K562 (cell line): ENCODE results near the gene ZKSCAN5. TPM values are rescaled to one million over a fixed set of nuclear protein-coding genes. Genes with fewer than 3 reads are reported as not detected.
A peak's percentile ranks its signal among the peaks of the same experiment; 100 is the strongest.

Experiments used
- CBX1 ChIP-seq: sonication (generic); IDR thresholded peaks from 2 replicates; pipeline ENCODE4 v1.6.1; 2016; ENCODE audit warnings: antibody characterized with exemption, low read depth, mild to moderate bottlenecking
- CBX2 ChIP-seq: fragments of 200-600 bp; sonication (generic); IDR thresholded peaks from one replicate; pipeline ENCODE4 v1.6.1; 2012; ENCODE audit warnings: mild to moderate bottlenecking, low read length, inconsistent platforms; ENCODE audit not compliant: insufficient read depth, poor library complexity, severe bottlenecking
- COPS2 ChIP-seq: fragments of 450-650 bp; conservative IDR thresholded peaks from 2 replicates; pipeline ENCODE4 v1.6.1; 2016; ENCODE audit warnings: mild to moderate bottlenecking, moderate library complexity
- E2F3 ChIP-seq: fragments of 250-450 bp; sonication (Bioruptor Pico); IDR thresholded peaks from 2 replicates; pipeline ENCODE4 v1.4.0; 2020; ENCODE audit warnings: mild to moderate bottlenecking
- ETS2 ChIP-seq: IDR thresholded peaks from 2 replicates; pipeline ENCODE4 v1.6.1; 2016; ENCODE audit warnings: borderline replicate concordance, missing genetic modification characterization, mild to moderate bottlenecking, moderate library complexity, missing compliant biosample characterization; ENCODE audit not compliant: poor library complexity, severe bottlenecking
- HDGF ChIP-seq: fragments of 450-650 bp; IDR thresholded peaks from 2 replicates; pipeline ENCODE4 v1.6.1; 2016
- HMG20A ChIP-seq: fragments of 450-650 bp; formaldehyde crosslinking; conservative IDR thresholded peaks from 2 replicates; pipeline ENCODE4 v1.4.0; 2020; ENCODE audit warnings: mild to moderate bottlenecking, mixed read lengths
- HNRNPH1 ChIP-seq: fragments of 200-400 bp; formaldehyde crosslinking; optimal IDR thresholded peaks from 2 replicates; pipeline ENCODE3; 2017; ENCODE audit warnings: low read depth, mild to moderate bottlenecking, low read length, moderate library complexity
- MCM7 ChIP-seq, 2 experiments: fragments of 450-650 bp; IDR thresholded peaks; 2 replicates each; pipeline ENCODE4 v1.6.1; 2016 to 2018
- MEF2D ChIP-seq: conservative IDR thresholded peaks from 2 replicates; pipeline ENCODE4 v1.6.1; 2016; ENCODE audit warnings: low read depth, missing genetic modification characterization, missing compliant biosample characterization
- MTA2 ChIP-seq: fragments of 450-650 bp; IDR thresholded peaks from 2 replicates; pipeline ENCODE4 v1.6.1; 2016; ENCODE audit warnings: low read depth
- MYNN ChIP-seq, 2 experiments: sonication (generic); formaldehyde crosslinking in 1 of 2; IDR thresholded peaks; 2 replicates each; pipeline versions ENCODE4 v1.5.0 to v1.6.1; 2016 to 2020; ENCODE audit warnings: antibody characterized with exemption in 1 of 2, missing genetic modification reagents in 1 of 2
- PKNOX1 ChIP-seq: fragments of 450-650 bp; IDR thresholded peaks from 2 replicates; pipeline ENCODE4 v1.6.1; 2016
- RNF2 ChIP-seq: sonication (generic); IDR thresholded peaks from 2 replicates; pipeline ENCODE4 v1.6.1; 2016
- SOX6 ChIP-seq: fragments of 450-650 bp; IDR thresholded peaks from 2 replicates; pipeline ENCODE4 v1.6.1; 2014; ENCODE audit warnings: mild to moderate bottlenecking
- TEAD1 ChIP-seq, 2 experiments: fragments of 450-650 bp in 1 of 2; sonication (generic) in 1 of 2; formaldehyde crosslinking; IDR thresholded peaks; 2 replicates each; pipeline versions ENCODE4 v1.4.0 to v1.8.0; 2020 to 2022; ENCODE audit warnings: mild to moderate bottlenecking in 2 of 2, missing genetic modification reagents in 1 of 2
- TRIM25 ChIP-seq: fragments of 450-650 bp; IDR thresholded peaks from 2 replicates; pipeline ENCODE4 v1.7.0; 2016; ENCODE audit warnings: borderline replicate concordance
- ZNF12 ChIP-seq: sonication (generic); formaldehyde crosslinking; IDR thresholded peaks from 2 replicates; pipeline ENCODE4 v1.4.0; 2020; ENCODE audit warnings: mild to moderate bottlenecking, missing genetic modification reagents
- ZNF316 ChIP-seq: fragments of 450-650 bp; IDR thresholded peaks from 2 replicates; pipeline ENCODE4 v1.6.1; 2016
- ZNF655 ChIP-seq: fragments of 250-450 bp; sonication (Bioruptor Pico); IDR thresholded peaks from 2 replicates; pipeline ENCODE4 v1.5.0; 2021
- ZNF707 ChIP-seq: fragments of 250-450 bp; sonication (Bioruptor Pico); conservative IDR thresholded peaks from 2 replicates; pipeline ENCODE4 v1.8.0; 2022; ENCODE audit warnings: inconsistent platforms, mild to moderate bottlenecking, moderate library complexity
- ZNF830 ChIP-seq: fragments of 250-450 bp; sonication (Bioruptor Pico); IDR thresholded peaks from 2 replicates; pipeline ENCODE4 v1.5.0; 2021; ENCODE audit warnings: mild to moderate bottlenecking
- polyA plus RNA-seq, 8 experiments: library from polyadenylated mRNA; depleted of rRNA in 4 of 8; stranded (reverse) in 5 of 8; unstranded in 3 of 8; fragments of >200 nt; fragmentation: Nextera tagmentation in 2 of 8; fragmentation: Illumina TruSeq in 1 of 8; extraction: Ambion mirVana in 2 of 8; extraction: Trizol in 1 of 8; gene quantifications; 2 replicates each; pipeline versions ENCODE4 v1.2.1 to v1.2.3, GENCODE V29; 2011 to 2014; ENCODE audit warnings: inconsistent platforms in 1 of 8, missing spikeins in 1 of 8
- total RNA-seq, 7 experiments: library from RNA; depleted of rRNA in 6 of 7; stranded (reverse); fragments of >200 nt in 6 of 7; fragmentation: Illumina TruSeq in 2 of 7; extraction: Trizol in 2 of 7; gene quantifications; 2 replicates each; pipeline versions ENCODE4 v1.2.1 to v1.2.3, GENCODE V29; 2011 to 2021; ENCODE audit warnings: low replicate concordance in 1 of 7
- TF ChIP-seq, protein P1 (sequence below): sonication (generic); formaldehyde crosslinking; IDR thresholded peaks from 2 replicates; pipeline ENCODE4 v1.8.0; 2022; ENCODE audit warnings: mild to moderate bottlenecking, missing genetic modification reagents

Gene ZKSCAN5
- total and polyA plus RNA-seq, 9 of the 15 experiments (the other 6 are each of a cell fraction or from before 2014, with no cell fraction given): 4.2 to 19.0 (median 15.0) TPM

GRCh38 chr7:99472561-99473314 lies 31.7 kb upstream of the ZKSCAN5 start, which contains the start of gene ZNF789 (continued):
- TF ChIP-seq HDGF (no peak), ZNF316 (peak; percentile 46), PKNOX1 (peak; percentile 97), TEAD1 (CRISPR knock-in tag; IDR thresholded peaks at IDR 0.05) (0 out of 4 replicates have a peak, but pooled peaks of 1 of the 2 experiments have one; percentile 37), ZNF655 (CRISPR knock-in tag) (no peak), TRIM25 (no peak), MYNN (IDR thresholded peaks at IDR 0.05) (no peak; the same call in 1 of the 2 replicates), MYNN (CRISPR knock-in tag; IDR thresholded peaks at IDR 0.05) (no peak), RNF2 (no peak), ETS2 (tag) (no peak), MEF2D (tag) (no peak), ZNF12 (CRISPR knock-in tag) (peak; percentile 81), CBX1 (peak; percentile 62; the same call in 1 of the 2 replicates), E2F3 (CRISPR knock-in tag) (peak; percentile 69; the same call in 1 of the 2 replicates), CBX2 (no peak), MCM7 (IDR thresholded peaks at IDR 0.05) (no peak), ZNF830 (no peak; the same call in 1 of the 2 replicates), COPS2 (no peak), SOX6 (no peak), HMG20A (CRISPR knock-in tag) (no peak), HNRNPH1 (no peak), MTA2 (no peak), ZNF707 (CRISPR knock-in tag) (no peak)
- TF ChIP-seq, protein P1, sequence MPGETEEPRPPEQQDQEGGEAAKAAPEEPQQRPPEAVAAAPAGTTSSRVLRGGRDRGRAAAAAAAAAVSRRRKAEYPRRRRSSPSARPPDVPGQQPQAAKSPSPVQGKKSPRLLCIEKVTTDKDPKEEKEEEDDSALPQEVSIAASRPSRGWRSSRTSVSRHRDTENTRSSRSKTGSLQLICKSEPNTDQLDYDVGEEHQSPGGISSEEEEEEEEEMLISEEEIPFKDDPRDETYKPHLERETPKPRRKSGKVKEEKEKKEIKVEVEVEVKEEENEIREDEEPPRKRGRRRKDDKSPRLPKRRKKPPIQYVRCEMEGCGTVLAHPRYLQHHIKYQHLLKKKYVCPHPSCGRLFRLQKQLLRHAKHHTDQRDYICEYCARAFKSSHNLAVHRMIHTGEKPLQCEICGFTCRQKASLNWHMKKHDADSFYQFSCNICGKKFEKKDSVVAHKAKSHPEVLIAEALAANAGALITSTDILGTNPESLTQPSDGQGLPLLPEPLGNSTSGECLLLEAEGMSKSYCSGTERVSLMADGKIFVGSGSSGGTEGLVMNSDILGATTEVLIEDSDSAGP: no peak
